K562 (cell line): Measurements from ENCODE around the gene AFDN. TPM values are rescaled to one million over a fixed set of nuclear protein-coding genes. Genes with fewer than 3 reads are reported as not detected.

Experiments
- BRCA1 ChIP-seq, 2 experiments: fragments of 450-650 bp in 1 of 2; sonication (generic) in 1 of 2; formaldehyde crosslinking in 1 of 2; IDR thresholded peaks; 2 replicates each; pipeline versions ENCODE4 v1.5.0 to v1.6.1; 2017 to 2020; ENCODE audit warnings: mild to moderate bottlenecking in 1 of 2, missing genetic modification reagents in 1 of 2
- CHD1 ChIP-seq: fragments of 200-600 bp; sonication (generic); IDR thresholded peaks from one replicate; pipeline ENCODE4 v1.6.1; 2012; ENCODE audit warnings: mild to moderate bottlenecking, moderate library complexity, low read length, inconsistent platforms
- ILF3 ChIP-seq: fragments of 450-650 bp; IDR thresholded peaks from 2 replicates; pipeline ENCODE4 v1.6.1; 2018; ENCODE audit warnings: antibody characterized with exemption, mild to moderate bottlenecking, moderate library complexity, borderline replicate concordance
- SMAD4 ChIP-seq: fragments of 250-450 bp; sonication (Bioruptor Pico); conservative IDR thresholded peaks from 2 replicates; pipeline ENCODE4 v1.8.0; 2021; ENCODE audit warnings: inconsistent platforms, mild to moderate bottlenecking, moderate library complexity
- UBTF ChIP-seq, 2 experiments: IDR thresholded peaks; 2 replicates each; pipeline ENCODE4 v1.6.1; 2012; ENCODE audit warnings: improper control_type of control experiment in 2 of 2, low read depth in 2 of 2, low read length in 2 of 2, borderline replicate concordance in 1 of 2
- ZNF274 ChIP-seq: IDR thresholded peaks from 2 replicates; pipeline ENCODE4 v1.6.1; 2011; ENCODE audit warnings: low read depth, mild to moderate bottlenecking, low read length, moderate library complexity, borderline replicate concordance
- ZNF609 ChIP-seq: sonication (generic); formaldehyde crosslinking; IDR thresholded peaks from 2 replicates; pipeline ENCODE4 v1.8.1; 2023; ENCODE audit warnings: missing genetic modification reagents, mild to moderate bottlenecking, borderline replicate concordance
- polyA plus RNA-seq, 8 experiments: library from polyadenylated mRNA; depleted of rRNA in 4 of 8; stranded (reverse) in 5 of 8; unstranded in 3 of 8; fragments of >200 nt; fragmentation: Nextera tagmentation in 2 of 8; fragmentation: Illumina TruSeq in 1 of 8; extraction: Ambion mirVana in 2 of 8; extraction: Trizol in 1 of 8; gene quantifications; 2 replicates each; pipeline versions ENCODE4 v1.2.1 to v1.2.3, GENCODE V29; 2011 to 2014; ENCODE audit warnings: inconsistent platforms in 1 of 8, missing spikeins in 1 of 8
- total RNA-seq, 7 experiments: library from RNA; depleted of rRNA in 6 of 7; stranded (reverse); fragments of >200 nt in 6 of 7; fragmentation: Illumina TruSeq in 2 of 7; extraction: Trizol in 2 of 7; gene quantifications; 2 replicates each; pipeline versions ENCODE4 v1.2.1 to v1.2.3, GENCODE V29; 2011 to 2021; ENCODE audit warnings: low replicate concordance in 1 of 7
- TF ChIP-seq, protein P1 (sequence below): fragments of 250-450 bp; sonication (Bioruptor Pico); IDR thresholded peaks from 2 replicates; pipeline ENCODE4 v1.4.0; 2020
- TF ChIP-seq, protein P2 (sequence below): IDR thresholded peaks from 3 replicates; pipeline ENCODE4 v1.6.1; 2011; ENCODE audit warnings: borderline replicate concordance, mild to moderate bottlenecking; ENCODE audit not compliant: insufficient read length, insufficient read depth

AFDN gene
- total and polyA plus RNA-seq, 9 of the 15 experiments (the other 6 are each of a cell fraction or from before 2014, with no cell fraction given), result 7.2 to 129 (median 105) TPM

- TF ChIP-seq UBTF (IDR thresholded peaks at IDR 0.05; ENCODE audit: borderline replicate concordance in 1 of 2, low read depth in 2 of 2, low read length in 2 of 2), result 0 out of 4 replicates have a peak, but pooled peaks of 1 of the 2 experiments have one; percentile 23
- TF ChIP-seq CHD1, result no peak
- TF ChIP-seq, protein P1, sequence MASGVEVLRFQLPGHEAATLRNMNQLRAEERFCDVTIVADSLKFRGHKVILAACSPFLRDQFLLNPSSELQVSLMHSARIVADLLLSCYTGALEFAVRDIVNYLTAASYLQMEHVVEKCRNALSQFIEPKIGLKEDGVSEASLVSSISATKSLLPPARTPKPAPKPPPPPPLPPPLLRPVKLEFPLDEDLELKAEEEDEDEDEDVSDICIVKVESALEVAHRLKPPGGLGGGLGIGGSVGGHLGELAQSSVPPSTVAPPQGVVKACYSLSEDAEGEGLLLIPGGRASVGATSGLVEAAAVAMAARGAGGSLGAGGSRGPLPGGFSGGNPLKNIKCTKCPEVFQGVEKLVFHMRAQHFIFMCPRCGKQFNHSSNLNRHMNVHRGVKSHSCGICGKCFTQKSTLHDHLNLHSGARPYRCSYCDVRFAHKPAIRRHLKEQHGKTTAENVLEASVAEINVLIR (CRISPR knock-in tag), result peak; percentile 68; the same call in 1 of the 2 replicates
- TF ChIP-seq, protein P2, sequence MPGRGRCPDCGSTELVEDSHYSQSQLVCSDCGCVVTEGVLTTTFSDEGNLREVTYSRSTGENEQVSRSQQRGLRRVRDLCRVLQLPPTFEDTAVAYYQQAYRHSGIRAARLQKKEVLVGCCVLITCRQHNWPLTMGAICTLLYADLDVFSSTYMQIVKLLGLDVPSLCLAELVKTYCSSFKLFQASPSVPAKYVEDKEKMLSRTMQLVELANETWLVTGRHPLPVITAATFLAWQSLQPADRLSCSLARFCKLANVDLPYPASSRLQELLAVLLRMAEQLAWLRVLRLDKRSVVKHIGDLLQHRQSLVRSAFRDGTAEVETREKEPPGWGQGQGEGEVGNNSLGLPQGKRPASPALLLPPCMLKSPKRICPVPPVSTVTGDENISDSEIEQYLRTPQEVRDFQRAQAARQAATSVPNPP, result no peak
- TF ChIP-seq ILF3, result peak; percentile 25; the same call in 1 of the 2 replicates
- peak; percentile 62 for TF ChIP-seq SMAD4 (CRISPR knock-in tag)
- TF ChIP-seq ZNF609 (CRISPR knock-in tag), result peak; percentile 37; the same call in 1 of the 2 replicates
- no peak for TF ChIP-seq ZNF274
- TF ChIP-seq BRCA1 (IDR thresholded peaks at IDR 0.05), result no peak
- TF ChIP-seq BRCA1 (CRISPR knock-in tag; IDR thresholded peaks at IDR 0.05), result no peak
Observed at GRCh38 chr6:167855825-167856425, 29.2 kb downstream of the AFDN start (continued).
